Measurements from ENCODE around the gene C4orf50.

C4orf50 gene

DNA sequence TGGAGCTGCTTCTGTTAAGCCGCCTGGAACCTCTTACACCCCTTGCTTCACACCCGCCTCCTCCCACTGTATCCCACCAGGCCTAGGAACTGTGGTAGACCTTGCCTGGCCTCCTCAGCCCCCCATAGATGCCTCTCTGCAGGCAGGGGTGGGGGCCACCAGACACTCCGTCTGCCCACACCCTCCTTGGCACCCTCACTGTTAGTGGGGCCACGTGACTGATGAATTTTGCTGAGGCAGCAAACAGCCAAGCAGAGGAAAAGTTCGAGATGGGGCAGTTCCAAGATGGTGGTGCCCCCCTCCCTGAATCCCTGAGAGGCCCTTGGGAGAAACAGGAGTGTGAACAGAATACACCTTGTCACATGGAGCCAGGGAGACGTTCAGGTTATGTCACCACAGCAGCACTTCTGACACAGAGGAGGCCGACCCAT is 41.2 kb upstream of the C4orf50 start:
- in situ Hi-C loops (cut with MboI; ENCODE audit: low pct_unique_long_range_greater_than_20kb, low sequenced_read_pairs, unreplicated experiment): no loop called here
- DNase-seq (ENCODE audit: low spot score): no peak
- TF ChIP-seq, protein P1, sequence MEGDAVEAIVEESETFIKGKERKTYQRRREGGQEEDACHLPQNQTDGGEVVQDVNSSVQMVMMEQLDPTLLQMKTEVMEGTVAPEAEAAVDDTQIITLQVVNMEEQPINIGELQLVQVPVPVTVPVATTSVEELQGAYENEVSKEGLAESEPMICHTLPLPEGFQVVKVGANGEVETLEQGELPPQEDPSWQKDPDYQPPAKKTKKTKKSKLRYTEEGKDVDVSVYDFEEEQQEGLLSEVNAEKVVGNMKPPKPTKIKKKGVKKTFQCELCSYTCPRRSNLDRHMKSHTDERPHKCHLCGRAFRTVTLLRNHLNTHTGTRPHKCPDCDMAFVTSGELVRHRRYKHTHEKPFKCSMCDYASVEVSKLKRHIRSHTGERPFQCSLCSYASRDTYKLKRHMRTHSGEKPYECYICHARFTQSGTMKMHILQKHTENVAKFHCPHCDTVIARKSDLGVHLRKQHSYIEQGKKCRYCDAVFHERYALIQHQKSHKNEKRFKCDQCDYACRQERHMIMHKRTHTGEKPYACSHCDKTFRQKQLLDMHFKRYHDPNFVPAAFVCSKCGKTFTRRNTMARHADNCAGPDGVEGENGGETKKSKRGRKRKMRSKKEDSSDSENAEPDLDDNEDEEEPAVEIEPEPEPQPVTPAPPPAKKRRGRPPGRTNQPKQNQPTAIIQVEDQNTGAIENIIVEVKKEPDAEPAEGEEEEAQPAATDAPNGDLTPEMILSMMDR (IDR thresholded peaks at IDR 0.05; ENCODE audit: extremely low read depth, insufficient read depth, missing control alignments): no peak

DNA sequence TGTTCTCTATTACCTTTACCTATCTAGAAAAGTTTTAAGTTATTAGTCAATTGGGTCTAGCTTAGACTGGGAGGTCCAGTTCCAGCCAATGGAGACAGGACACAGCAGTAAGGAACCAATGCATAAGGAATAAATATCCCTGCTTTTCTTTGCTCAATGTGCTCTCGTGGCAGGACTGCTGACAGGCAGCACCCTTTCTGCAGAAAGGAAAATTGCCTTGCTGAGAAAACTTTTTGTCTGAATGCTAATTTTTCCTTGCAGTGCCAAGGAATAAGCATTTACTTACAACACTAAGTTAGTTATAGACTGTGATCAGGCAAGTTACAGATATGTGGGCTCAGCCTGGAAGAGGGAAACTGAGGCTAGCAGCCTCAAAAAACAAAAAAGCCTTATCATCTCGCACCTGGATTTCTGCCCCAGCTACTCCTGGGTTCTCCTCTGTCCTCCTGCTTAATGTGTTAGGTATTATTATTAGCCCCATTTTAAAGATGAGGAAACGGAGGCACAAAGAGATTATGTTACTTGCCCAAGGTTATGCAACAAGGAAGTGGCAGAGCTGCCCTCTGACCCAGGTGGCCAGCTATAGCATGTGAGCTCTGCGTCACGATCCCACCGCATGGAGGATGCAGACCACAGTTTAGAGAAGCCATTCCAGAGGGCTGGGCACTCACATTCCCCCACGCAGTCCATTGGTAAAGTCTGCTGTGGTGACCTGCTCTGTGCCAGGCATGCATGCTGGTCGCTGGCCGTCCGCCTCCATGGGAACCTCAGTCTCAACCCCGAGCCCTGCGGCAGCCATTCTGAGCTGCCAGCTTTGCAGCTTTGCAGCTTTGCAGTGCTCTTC is 40.5 kb upstream of the C4orf50 start:
- no peak for DNase-seq (ENCODE audit: low spot score)
- in situ Hi-C loops (cut with MboI; ENCODE audit: low pct_unique_long_range_greater_than_20kb, low sequenced_read_pairs, unreplicated experiment): no loop called here
- TF ChIP-seq, protein P1 (IDR thresholded peaks at IDR 0.05; ENCODE audit: extremely low read depth, insufficient read depth, missing control alignments): no peak

DNA sequence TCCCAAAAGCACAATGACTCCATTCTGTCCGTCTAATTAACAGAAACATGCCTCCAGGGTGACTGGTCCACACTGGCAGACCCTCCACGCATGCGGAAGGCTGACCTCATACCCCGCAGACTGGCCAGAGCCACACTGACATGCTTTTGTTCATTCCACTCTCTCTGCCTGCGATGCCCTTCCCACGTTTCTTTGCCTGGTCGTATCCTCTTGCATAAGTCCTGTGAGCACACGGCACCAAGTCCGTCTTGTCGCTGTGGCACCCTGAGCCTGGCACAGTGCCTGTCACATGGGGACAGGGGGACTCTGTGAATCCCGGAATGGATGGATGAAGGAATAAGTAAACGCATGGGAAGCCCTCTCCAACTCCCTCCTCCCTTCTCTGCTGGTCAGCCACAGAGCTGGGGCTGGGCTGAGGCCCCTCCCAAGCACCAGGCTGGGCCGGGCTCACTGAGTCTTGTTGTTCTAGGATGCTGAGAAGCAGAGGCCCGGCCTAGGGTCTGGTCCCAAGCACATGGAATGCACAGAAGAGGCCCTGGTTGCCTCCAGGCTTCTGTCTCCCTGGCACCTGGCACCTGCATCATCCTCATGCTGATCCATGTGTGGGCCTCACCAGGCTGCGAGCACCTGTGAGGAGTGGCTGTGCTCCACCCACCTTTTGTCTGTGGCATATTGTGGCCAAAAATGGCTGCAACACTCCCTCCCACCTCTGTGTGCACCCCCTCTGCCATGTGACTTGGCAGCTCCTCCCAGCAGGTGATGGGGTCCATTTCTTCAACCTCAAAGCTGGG is 38.9 kb upstream of the C4orf50 start:
- DNase-seq (ENCODE audit: low spot score): no peak
- in situ Hi-C loops (cut with MboI; ENCODE audit: low pct_unique_long_range_greater_than_20kb, low sequenced_read_pairs, unreplicated experiment): no loop called here
- TF ChIP-seq, protein P1 (IDR thresholded peaks at IDR 0.05; ENCODE audit: extremely low read depth, insufficient read depth, missing control alignments): no peak

DNA sequence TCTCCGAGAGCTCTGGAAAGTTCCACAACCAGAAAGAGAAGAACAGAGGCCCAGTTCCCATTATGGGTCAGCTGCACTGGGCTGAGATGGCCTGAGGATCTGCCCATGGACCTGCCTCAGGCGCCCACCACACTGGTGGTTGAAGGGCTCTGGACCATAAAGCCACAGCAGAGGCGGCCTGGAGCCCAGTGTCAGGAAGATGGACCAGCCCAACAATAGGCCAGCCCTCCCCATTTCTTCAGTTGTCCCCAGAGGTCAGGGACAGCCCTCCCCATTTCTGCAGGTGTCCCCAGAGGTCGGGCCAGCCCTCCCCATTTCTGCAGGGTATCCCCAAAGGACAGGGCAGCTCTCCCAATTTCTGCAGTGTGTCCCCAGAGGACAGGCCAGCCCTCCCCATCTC is 37.2 kb upstream of the C4orf50 start:
- TF ChIP-seq, protein P1 (IDR thresholded peaks at IDR 0.05; ENCODE audit: extremely low read depth, insufficient read depth, missing control alignments): no peak
- in situ Hi-C loops (cut with MboI; ENCODE audit: low pct_unique_long_range_greater_than_20kb, low sequenced_read_pairs, unreplicated experiment): no loop called here
- no peak for DNase-seq (ENCODE audit: low spot score)

DNA sequence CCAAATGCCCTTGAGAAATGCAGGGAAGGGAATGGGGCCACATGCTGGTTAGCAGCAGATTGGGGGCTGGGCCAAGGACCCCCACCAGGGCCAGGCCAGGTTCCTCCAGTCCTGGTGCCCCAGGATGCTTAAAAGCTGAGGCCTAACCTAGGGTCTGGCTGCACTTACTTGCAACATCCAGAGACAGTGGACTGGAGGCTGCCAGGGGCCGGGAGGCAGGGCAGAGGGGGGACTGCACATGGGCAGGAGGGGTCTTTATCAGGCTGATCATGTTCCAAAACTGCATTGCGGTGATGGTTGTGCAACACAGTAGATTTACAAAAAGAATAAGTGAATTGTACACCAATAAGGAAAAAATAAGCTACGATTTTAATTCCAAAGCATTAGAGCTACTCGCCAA is 36.8 kb upstream of the C4orf50 start:
- no peak for DNase-seq (ENCODE audit: low spot score)
- TF ChIP-seq, protein P1 (IDR thresholded peaks at IDR 0.05; ENCODE audit: extremely low read depth, insufficient read depth, missing control alignments): no peak
- in situ Hi-C loops (cut with MboI; ENCODE audit: low pct_unique_long_range_greater_than_20kb, low sequenced_read_pairs, unreplicated experiment): no loop called here

DNA sequence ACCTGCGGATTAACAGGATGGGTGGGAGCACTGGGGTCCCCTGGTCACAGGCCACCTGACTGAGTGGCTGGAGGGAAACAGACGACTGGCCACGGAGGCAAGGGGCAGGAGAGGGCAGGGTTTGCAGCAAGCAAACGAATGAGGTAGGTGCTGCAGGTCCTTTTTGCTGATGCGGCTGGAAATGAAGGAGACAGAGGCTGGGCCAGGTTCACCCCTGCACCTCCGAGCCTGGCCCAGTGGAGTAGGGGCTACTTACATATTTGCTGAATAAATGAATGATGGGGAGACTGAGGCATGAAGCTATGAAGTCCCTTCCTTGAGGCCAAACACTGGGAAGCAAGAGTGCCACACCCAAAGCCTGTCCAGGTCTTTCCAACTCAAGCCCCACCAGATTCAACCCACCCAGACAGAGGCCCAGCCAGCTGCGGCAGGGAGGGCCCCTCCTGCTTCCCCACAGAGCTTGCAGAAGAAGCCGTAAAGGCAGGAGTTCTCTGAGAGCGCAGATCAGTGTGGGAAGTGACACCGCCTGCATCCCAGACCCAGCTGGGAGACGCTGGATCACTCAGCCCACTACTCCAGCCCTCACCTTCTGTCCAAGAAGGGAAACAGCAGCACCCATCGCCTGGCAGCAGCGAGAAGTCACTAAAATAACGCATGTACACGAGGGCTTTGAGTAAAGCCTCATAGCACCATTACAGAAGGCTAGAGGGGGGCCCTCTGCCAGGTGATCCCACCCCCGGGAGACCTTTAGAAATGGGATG is 36.1 kb upstream of the C4orf50 start:
- TF ChIP-seq, protein P1 (IDR thresholded peaks at IDR 0.05; ENCODE audit: extremely low read depth, insufficient read depth, missing control alignments): no peak
- in situ Hi-C loops (cut with MboI; ENCODE audit: low pct_unique_long_range_greater_than_20kb, low sequenced_read_pairs, unreplicated experiment): no loop called here
- DNase-seq (ENCODE audit: low spot score): no peak
